Sigmoid colon (tissue), 4 donors: ENCODE measurements around the gene RSPRY1.

Experiments
- EP300 ChIP-seq, 4 donors: sonication (generic); formaldehyde crosslinking; IDR thresholded peaks; one replicate each; pipeline ENCODE4 v1.6.1; 2017; ENCODE audit warnings: antibody characterized with exemption in 4 of 4
- POLR2A ChIP-seq, 2 donors: fragments of 450-650 bp; IDR thresholded peaks; one replicate each; pipeline ENCODE4 v1.6.1; 2016; ENCODE audit warnings: antibody characterized with exemption in 2 of 2, mild to moderate bottlenecking in 2 of 2, moderate library complexity in 2 of 2
- TF ChIP-seq, protein P1 (sequence below), 4 experiments: fragments of 450-650 bp in 3 of 4; fragments of 200-600 bp in 1 of 4; IDR thresholded peaks; one replicate each; pipeline ENCODE4 v1.5.1; 2016 to 2019; ENCODE audit warnings: antibody characterized with exemption in 4 of 4, mild to moderate bottlenecking in 3 of 4, moderate library complexity in 2 of 4

- TF ChIP-seq, protein P1, sequence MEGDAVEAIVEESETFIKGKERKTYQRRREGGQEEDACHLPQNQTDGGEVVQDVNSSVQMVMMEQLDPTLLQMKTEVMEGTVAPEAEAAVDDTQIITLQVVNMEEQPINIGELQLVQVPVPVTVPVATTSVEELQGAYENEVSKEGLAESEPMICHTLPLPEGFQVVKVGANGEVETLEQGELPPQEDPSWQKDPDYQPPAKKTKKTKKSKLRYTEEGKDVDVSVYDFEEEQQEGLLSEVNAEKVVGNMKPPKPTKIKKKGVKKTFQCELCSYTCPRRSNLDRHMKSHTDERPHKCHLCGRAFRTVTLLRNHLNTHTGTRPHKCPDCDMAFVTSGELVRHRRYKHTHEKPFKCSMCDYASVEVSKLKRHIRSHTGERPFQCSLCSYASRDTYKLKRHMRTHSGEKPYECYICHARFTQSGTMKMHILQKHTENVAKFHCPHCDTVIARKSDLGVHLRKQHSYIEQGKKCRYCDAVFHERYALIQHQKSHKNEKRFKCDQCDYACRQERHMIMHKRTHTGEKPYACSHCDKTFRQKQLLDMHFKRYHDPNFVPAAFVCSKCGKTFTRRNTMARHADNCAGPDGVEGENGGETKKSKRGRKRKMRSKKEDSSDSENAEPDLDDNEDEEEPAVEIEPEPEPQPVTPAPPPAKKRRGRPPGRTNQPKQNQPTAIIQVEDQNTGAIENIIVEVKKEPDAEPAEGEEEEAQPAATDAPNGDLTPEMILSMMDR (IDR thresholded peaks at IDR 0.05), result no peak
- no peak for TF ChIP-seq POLR2A (IDR thresholded peaks at IDR 0.05)
- no peak for TF ChIP-seq EP300 (IDR thresholded peaks at IDR 0.05)
Measured at GRCh38 chr16:57233944-57234706, 48.0 kb downstream of the RSPRY1 start.
